Spleen (tissue), 11 donors: ENCODE results near the gene TXN. TPM values are rescaled to one million over a fixed set of nuclear protein-coding genes. Genes with fewer than 3 reads are reported as not detected.

Experiments
- DNase-seq: peaks from one replicate; pipeline ENCODE4 v3.0.0-alpha.2; 2020
- H3K27ac ChIP-seq, 8 donors: fragments of 200-600 bp; sonication (generic) in 7 of 8; 1 replicate in 4 of 8; 2 replicates in 4 of 8; pipeline versions ENCODE4 v1.5.0 to v1.8.0; 2016 to 2021; ENCODE audit warnings: inconsistent platforms in 4 of 8, mild to moderate bottlenecking in 4 of 8, moderate library complexity in 1 of 8
- H3K27me3 ChIP-seq, 7 donors: fragments of 200-600 bp; sonication (generic) in 6 of 7; replicated peaks in 1 of 7; 1 replicate in 4 of 7; 2 replicates in 3 of 7; pipeline versions ENCODE4 v1.5.0 to v1.8.0; 2016 to 2021; ENCODE audit warnings: inconsistent platforms in 3 of 7, mild to moderate bottlenecking in 1 of 7
- H3K36me3 ChIP-seq, 6 donors: fragments of 200-600 bp; sonication (generic) in 5 of 6; 1 replicate in 4 of 6; 2 replicates in 2 of 6; pipeline versions ENCODE4 v1.5.0 to v1.8.0; 2016 to 2021; ENCODE audit warnings: inconsistent platforms in 2 of 6
- H3K4me1 ChIP-seq, 6 donors: fragments of 200-600 bp; sonication (generic) in 5 of 6; 1 replicate in 3 of 6; 2 replicates in 3 of 6; pipeline versions ENCODE4 v1.5.0 to v1.8.0; 2016 to 2021; ENCODE audit warnings: inconsistent platforms in 3 of 6
- H3K4me3 ChIP-seq, 8 donors: fragments of 200-600 bp; sonication (generic) in 7 of 8; 1 replicate in 4 of 8; 2 replicates in 4 of 8; pipeline versions ENCODE4 v1.5.0 to v1.8.0; 2016 to 2021; ENCODE audit warnings: inconsistent platforms in 4 of 8, mild to moderate bottlenecking in 4 of 8, moderate library complexity in 2 of 8
- H3K9me3 ChIP-seq, 8 donors: fragments of 200-600 bp; sonication (generic) in 7 of 8; 1 replicate in 4 of 8; 2 replicates in 4 of 8; pipeline versions ENCODE4 v1.5.0 to v1.8.0; 2016 to 2021; ENCODE audit warnings: inconsistent platforms in 4 of 8
- CTCF ChIP-seq, 11 experiments: fragments of 200-600 bp in 7 of 11; fragments of 450-650 bp in 4 of 11; sonication (generic) in 4 of 11; IDR thresholded peaks in 8 of 11; conservative IDR thresholded peaks in 3 of 11; 1 replicate in 7 of 11; 2 replicates in 4 of 11; pipeline versions ENCODE4 v1.4.0 to v1.8.0; 2016 to 2021; ENCODE audit warnings: antibody characterized with exemption in 11 of 11, inconsistent platforms in 4 of 11, mild to moderate bottlenecking in 1 of 11
- POLR2A ChIP-seq, 3 donors: fragments of 450-650 bp; IDR thresholded peaks; one replicate each; pipeline ENCODE4 v1.5.1; 2017; ENCODE audit warnings: antibody characterized with exemption in 3 of 3, mild to moderate bottlenecking in 1 of 3
- POLR2AphosphoS5 ChIP-seq, 3 donors: sonication (generic); formaldehyde crosslinking; IDR thresholded peaks; one replicate each; pipeline ENCODE4 v1.5.1; 2017; ENCODE audit warnings: antibody characterized with exemption in 3 of 3
- WGBS, 5 donors: extraction: QIAGEN DNeasy Blood & Tissue Kit in 3 of 5; methylation state at CpG; one replicate each; pipeline versions ENCODE4 v1.1.5 to v1.1.7; 2013 to 2018; 5-methylcytosine and 5-hydroxymethylcytosine counted together
- intact Hi-C: fragments of 100-400 bp; cut with DNase I; formaldehyde crosslinking; loops from one replicate; pipeline ENCODE4 v1.15.0; 2023; ENCODE audit warnings: low total_unique reads
- polyA plus RNA-seq, 3 donors: library from polyadenylated mRNA; stranded (reverse); fragments of 200-250 nt; gene quantifications; one replicate each; pipeline ENCODE4 v1.2.1, GENCODE V29; 2013
- total RNA-seq, 7 donors: library from RNA; depleted of rRNA in 3 of 7; stranded (reverse); fragments of >200 nt in 3 of 7; fragmentation: NEBNext Ultra II Directional in 4 of 7; extraction: Animal tissue kit (Norgen Biotek cat#: 25700) in 4 of 7; gene quantifications; one replicate each; pipeline versions ENCODE4 v1.1.0 to v1.2.1, GENCODE V29; 2016 to 2021
- donor health status: healthy with polysubstance abuse.
- donor health status: DM: no; HTN: no; CAD: no; lungs with moderate emphysema.
- donor health status: DM: no; HTN: no; CAD: no.
- donor health status: Bipolar disorder and iron deficiency.
- donor health status: healthy.
- donor health status: DM: no; HTN: no; CAD: no.
- donor health status: DM: yes; HTN: yes; CAD: no.

Gene TXN
- total and polyA plus RNA-seq, 10 donors, result 74.4 to 196 (median 106) TPM

- intact Hi-C loops, result no loop called here
- H3K36me3 ChIP-seq, result no peaks in the 10 kb centered on the region
- DNase-seq, result no peak
- H3K4me1 ChIP-seq, result no peaks in the 10 kb centered on the region
- TF ChIP-seq POLR2AphosphoS5 (IDR thresholded peaks at IDR 0.05) (no peak), POLR2A (IDR thresholded peaks at IDR 0.05) (no peak), CTCF (IDR thresholded peaks at IDR 0.05 in 8 of 11, conservative IDR thresholded peaks at IDR 0.05 in 3 of 11) (no peak)
- H3K27me3 ChIP-seq, result peaks cover 0 to 13% (median 0%) of the 10 kb centered on the region in 7 donors
- H3K4me3 ChIP-seq, result no peak overlapping the region
- H3K9me3 ChIP-seq, result no peaks in the 10 kb centered on the region
- no peak overlapping the region for H3K27ac ChIP-seq
- 85 to 94% (median 92%) methylated on average over 6 of the region's 6 CpGs for WGBS, 5 donors
These were observed 28.0 kb upstream of the TXN start for GRCh38 chr9:110284211-110284844.

- intact Hi-C loops, result no loop called here
- 47 to 75% (median 67%) methylated on average over 1 of the region's 1 CpG for WGBS, 5 donors
- Histone ChIP-seq H3K4me3 (no peak overlapping the region), H3K9me3 (no peaks in the 10 kb centered on the region), H3K27ac (no peak overlapping the region), H3K4me1 (no peaks in the 10 kb centered on the region), H3K27me3 (peaks cover 0 to 13% (median 0%) of the 10 kb centered on the region in 7 donors), H3K36me3 (no peaks in the 10 kb centered on the region)
- no peak for DNase-seq
- TF ChIP-seq POLR2AphosphoS5 (IDR thresholded peaks at IDR 0.05) (no peak), POLR2A (IDR thresholded peaks at IDR 0.05) (no peak), CTCF (IDR thresholded peaks at IDR 0.05 in 8 of 11, conservative IDR thresholded peaks at IDR 0.05 in 3 of 11) (no peak)
These were observed 27.4 kb upstream of the TXN start for GRCh38 chr9:110283751-110284150.

- H3K9me3 ChIP-seq, result no peaks in the 10 kb centered on the region
- DNase-seq, result no peak
- no peak for TF ChIP-seq CTCF (IDR thresholded peaks at IDR 0.05 in 8 of 11, conservative IDR thresholded peaks at IDR 0.05 in 3 of 11)
- TF ChIP-seq POLR2A (IDR thresholded peaks at IDR 0.05), result no peak
- no peak for TF ChIP-seq POLR2AphosphoS5 (IDR thresholded peaks at IDR 0.05)
- H3K4me3 ChIP-seq, result no peak overlapping the region
- no peaks in the 10 kb centered on the region for H3K4me1 ChIP-seq
- intact Hi-C loops, result no loop called here
- no peak overlapping the region for H3K27ac ChIP-seq
- H3K36me3 ChIP-seq, result no peaks in the 10 kb centered on the region
- 84 to 88% (median 86%) methylated on average over 6 of the region's 6 CpGs for WGBS, 5 donors
- H3K27me3 ChIP-seq, result peaks cover 0 to 13% (median 0%) of the 10 kb centered on the region in 7 donors
These were observed 26.4 kb upstream of the TXN start for GRCh38 chr9:110282739-110283081.

DNA sequence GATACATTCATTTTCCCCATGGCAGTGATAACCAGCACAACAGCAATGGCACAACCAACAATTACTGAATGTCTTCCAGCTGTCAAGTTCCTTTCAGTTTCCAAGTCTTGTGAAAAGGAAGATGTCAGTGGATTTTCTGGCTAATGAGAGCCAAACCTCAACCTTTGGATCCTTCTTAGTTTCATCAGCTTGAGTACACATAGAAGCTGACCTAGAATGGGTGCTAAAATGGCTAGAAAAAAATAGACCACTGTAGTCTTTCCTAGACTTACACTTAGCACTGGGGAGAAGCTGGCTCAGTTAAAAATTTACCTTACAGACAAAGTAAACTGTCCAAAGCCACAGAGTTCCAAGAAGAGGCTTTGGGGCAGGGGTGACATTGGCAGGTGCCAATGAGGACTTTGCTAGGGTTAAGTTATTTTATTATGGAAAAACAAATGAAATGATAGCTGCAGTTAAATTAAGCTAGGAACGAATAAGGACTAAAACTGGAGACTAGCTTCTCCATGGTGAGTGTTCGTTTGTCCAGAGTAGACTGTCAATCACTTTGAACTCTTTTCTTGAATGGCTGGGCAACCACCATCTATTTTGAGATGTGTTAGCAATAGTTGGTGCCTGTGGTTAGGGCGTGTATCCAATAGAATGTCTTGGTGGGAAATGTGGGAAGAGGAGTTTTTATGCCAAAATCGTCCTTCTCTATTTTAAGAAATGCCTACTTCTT is 25.9 kb upstream of the TXN start:
- TF ChIP-seq POLR2AphosphoS5 (IDR thresholded peaks at IDR 0.05), result no peak
- no peak for TF ChIP-seq POLR2A (IDR thresholded peaks at IDR 0.05)
- no peak for TF ChIP-seq CTCF (IDR thresholded peaks at IDR 0.05 in 8 of 11, conservative IDR thresholded peaks at IDR 0.05 in 3 of 11)
- no peaks in the 10 kb centered on the region for H3K9me3 ChIP-seq
- no peak for DNase-seq
- 39 to 55% (median 44%) methylated on average over 4 of the region's 4 CpGs for WGBS, 5 donors
- H3K27me3 ChIP-seq, result peaks cover 0 to 13% (median 0%) of the 10 kb centered on the region in 7 donors
- no peak overlapping the region for H3K4me3 ChIP-seq
- H3K4me1 ChIP-seq, result no peaks in the 10 kb centered on the region
- H3K27ac ChIP-seq, result no peak overlapping the region
- H3K36me3 ChIP-seq, result no peaks in the 10 kb centered on the region
- intact Hi-C loops, result no loop called here
